Measurements from ENCODE around the gene PERM1. TPM values are rescaled to one million over a fixed set of nuclear protein-coding genes. Genes with fewer than 3 reads are reported as not detected.
A peak's percentile ranks its signal among the peaks of the same experiment; 100 is the strongest.

The PERM1 gene
- total RNA-seq, 1 donor, result not detected

DNA sequence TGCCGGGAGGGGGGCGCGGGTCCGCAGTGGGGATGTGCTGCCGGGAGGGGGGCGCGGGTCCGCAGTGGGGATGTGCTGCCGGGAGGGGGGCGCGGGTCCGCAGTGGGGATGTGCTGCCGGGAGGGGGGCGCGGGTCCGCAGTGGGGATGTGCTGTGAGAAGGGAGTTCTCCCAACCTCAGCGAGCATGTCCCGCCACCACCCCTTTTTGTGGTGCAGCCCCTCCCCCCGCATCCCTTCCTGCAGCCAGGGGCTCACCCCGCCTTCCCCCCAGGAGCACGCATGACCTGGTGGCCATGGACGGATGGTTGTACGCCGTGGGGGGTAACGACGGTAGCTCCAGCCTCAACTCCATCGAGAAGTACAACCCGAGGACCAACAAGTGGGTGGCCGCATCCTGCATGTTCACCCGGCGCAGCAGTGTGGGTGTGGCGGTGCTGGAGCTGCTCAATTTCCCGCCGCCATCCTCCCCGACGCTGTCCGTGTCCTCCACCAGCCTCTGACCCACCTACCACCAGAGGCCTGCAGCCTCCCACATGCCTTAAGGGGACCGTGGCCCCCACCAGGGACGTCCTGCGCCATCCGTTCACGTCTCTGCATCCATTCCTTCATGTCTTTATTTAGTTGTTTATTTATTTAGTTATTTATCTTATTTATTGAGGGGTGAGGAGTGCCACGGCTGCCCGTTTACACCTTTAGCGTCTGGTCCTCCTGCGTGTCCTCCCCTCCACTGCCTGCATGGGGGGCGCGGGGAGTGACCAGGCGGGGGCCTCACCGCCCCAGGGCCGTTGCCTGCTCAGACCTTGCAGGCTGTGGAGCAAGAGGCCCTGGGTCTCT is 17.0 kb downstream of the PERM1 start:
- DNase-seq (ENCODE audit: low read depth), result no peak
- TF ChIP-seq, protein P1, sequence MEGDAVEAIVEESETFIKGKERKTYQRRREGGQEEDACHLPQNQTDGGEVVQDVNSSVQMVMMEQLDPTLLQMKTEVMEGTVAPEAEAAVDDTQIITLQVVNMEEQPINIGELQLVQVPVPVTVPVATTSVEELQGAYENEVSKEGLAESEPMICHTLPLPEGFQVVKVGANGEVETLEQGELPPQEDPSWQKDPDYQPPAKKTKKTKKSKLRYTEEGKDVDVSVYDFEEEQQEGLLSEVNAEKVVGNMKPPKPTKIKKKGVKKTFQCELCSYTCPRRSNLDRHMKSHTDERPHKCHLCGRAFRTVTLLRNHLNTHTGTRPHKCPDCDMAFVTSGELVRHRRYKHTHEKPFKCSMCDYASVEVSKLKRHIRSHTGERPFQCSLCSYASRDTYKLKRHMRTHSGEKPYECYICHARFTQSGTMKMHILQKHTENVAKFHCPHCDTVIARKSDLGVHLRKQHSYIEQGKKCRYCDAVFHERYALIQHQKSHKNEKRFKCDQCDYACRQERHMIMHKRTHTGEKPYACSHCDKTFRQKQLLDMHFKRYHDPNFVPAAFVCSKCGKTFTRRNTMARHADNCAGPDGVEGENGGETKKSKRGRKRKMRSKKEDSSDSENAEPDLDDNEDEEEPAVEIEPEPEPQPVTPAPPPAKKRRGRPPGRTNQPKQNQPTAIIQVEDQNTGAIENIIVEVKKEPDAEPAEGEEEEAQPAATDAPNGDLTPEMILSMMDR (IDR thresholded peaks at IDR 0.05; ENCODE audit: insufficient read depth, low read length), result no peak
- H3K4me3 ChIP-seq (ENCODE audit: low read depth, low read length), result no peak overlapping the region

DNA sequence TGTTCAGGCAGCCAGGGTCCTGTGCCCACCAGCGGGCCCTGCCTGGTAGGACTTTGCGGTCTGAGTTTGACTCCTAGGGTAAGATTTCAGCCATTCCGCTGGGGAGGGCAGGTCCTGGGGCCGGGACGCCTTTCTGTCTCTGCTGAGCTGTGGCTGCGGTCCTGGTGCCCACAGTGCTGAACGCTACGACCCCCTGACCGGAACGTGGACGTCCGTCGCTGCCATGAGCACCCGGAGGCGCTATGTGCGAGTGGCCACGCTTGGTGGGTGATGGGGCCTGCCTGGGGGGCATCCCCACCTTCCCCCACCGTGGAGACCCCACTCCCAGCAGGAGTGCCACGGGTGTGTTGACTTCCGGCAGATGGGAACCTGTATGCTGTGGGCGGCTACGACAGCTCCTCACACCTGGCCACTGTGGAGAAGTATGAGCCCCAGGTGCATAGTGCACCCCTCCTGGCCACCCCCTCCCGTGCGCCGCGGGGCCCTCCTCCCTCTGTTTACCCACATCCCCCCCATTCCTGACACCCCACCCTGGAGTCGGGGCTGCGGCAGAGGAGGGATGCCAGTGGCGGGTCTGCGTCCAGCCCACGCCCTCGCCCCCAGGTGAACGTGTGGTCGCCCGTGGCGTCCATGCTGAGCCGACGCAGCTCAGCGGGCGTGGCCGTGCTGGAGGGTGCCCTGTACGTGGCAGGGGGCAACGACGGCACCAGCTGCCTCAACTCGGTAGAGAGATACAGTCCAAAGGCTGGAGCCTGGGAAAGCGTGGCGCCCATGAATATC is 18.0 kb downstream of the PERM1 start:
- TF ChIP-seq, protein P1 (IDR thresholded peaks at IDR 0.05; ENCODE audit: insufficient read depth, low read length), result no peak
- H3K4me3 ChIP-seq (ENCODE audit: low read depth, low read length), result no peak overlapping the region
- DNase-seq (ENCODE audit: low read depth), result no peak

DNA sequence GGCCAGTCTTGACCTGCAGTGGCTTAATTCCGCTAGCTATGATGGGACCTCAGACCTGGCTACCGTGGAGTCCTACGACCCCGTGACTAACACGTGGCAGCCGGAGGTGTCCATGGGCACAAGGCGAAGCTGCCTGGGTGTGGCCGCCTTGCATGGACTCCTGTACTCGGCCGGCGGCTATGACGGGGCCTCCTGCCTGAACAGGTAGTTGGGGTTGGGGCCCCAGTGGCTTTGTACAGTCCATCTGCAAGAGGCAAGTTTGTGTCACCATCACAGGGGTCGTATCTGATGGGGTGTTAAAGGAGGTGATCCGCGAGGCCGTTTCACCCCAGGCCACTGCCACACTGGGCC is 18.6 kb downstream of the PERM1 start:
- DNase-seq (ENCODE audit: low read depth), result no peak
- no peak overlapping the region for H3K4me3 ChIP-seq (ENCODE audit: low read depth, low read length)
- TF ChIP-seq, protein P1 (IDR thresholded peaks at IDR 0.05; ENCODE audit: insufficient read depth, low read length), result no peak

DNA sequence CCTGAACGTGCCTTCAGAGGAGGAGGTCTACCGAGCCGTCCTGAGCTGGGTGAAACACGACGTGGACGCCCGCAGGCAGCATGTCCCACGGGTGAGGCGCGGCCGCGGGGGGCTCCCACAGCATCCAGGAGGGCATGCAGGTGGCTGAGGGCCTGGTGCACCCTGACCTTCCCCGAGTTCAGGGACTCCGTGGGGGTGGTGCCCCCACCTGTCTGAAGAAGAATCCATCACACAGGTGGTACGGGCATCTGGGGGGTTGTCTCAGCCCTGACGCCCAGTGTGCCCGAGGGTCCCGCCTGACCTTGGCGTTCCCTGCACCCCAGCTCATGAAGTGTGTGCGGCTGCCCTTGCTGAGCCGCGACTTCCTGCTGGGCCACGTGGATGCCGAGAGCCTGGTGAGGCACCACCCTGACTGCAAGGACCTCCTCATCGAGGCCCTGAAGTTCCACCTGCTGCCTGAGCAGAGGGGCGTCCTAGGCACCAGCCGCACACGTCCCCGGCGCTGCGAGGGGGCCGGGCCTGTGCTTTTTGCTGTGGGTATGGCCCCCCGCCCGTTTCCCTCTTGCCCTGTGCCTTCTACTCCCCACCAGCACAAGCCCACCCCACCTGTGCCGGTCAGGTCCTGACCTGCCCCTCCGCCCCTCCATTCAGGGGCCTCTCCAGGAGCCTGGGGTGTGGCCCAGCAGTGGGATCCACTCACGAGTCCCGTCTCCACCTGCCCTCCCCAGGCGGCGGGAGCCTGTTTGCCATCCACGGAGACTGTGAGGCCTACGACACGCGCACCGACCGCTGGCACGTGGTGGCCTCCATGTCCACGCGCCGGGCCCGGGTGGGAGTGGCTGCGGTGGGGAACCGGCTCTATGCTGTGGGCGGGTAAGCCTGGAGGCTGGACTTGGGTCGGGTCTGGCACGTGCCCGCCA is 19.3 kb downstream of the PERM1 start:
- H3K4me3 ChIP-seq (ENCODE audit: low read depth, low read length), result no peak overlapping the region
- TF ChIP-seq, protein P1 (IDR thresholded peaks at IDR 0.05; ENCODE audit: insufficient read depth, low read length), result no peak
- no peak for DNase-seq (ENCODE audit: low read depth)

DNA sequence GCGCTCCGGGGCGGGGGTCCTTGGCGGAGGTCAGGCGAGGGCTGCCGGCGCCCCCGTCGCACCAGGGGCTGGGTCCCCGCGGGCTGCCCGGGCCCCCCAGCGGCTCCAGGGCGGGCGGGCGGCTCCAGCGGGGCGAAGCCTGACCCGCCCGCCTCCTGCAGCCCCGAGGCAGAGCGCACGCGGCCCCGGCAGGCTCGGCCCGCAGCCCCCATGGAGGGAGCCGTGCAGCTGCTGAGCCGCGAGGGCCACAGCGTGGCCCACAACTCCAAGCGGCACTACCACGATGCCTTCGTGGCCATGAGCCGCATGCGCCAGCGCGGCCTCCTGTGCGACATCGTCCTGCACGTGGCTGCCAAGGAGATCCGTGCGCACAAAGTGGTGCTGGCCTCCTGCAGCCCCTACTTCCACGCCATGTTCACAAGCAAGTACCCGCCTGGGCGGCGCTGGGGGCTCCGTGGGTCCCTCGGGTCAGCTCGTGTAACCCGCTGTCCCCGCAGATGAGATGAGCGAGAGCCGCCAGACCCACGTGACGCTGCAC is 20.7 kb downstream of the PERM1 start:
- peak overlapping the region; percentile 72 for H3K4me3 ChIP-seq (ENCODE audit: low read depth, low read length)
- no peak for DNase-seq (ENCODE audit: low read depth)
- TF ChIP-seq, protein P1 (IDR thresholded peaks at IDR 0.05; ENCODE audit: insufficient read depth, low read length), result no peak
